A549 (cell line): ENCODE measurements around the gene CADM2. TPM values are rescaled to one million over a fixed set of nuclear protein-coding genes. Genes with fewer than 3 reads are reported as not detected.
A peak's percentile ranks its signal among the peaks of the same experiment; 100 is the strongest.

Experiments
- ATAC-seq, 2 experiments: fragments of 200-7000 bp in 1 of 2; fragments of >200 bp in 1 of 2; cut with Nextera tagmentation in 1 of 2; cut with Tn5 transposase in 1 of 2; 3 replicates each; pipeline versions ENCODE4 v1.8.0 to v1.9.1; 2018 to 2020; ENCODE audit warnings: mild to moderate bottlenecking in 1 of 2, moderate library complexity in 1 of 2
- CTCF ChIA-PET: fragments of 300-600 bp; sonication (Branson Sonifier 250); formaldehyde crosslinking; extraction: SDS; loops from one replicate; lab custom pipeline; 2021; ENCODE audit warnings: antibody characterized with exemption, inconsistent platforms; lab: Yijun Ruan, JAX
- POLR2A ChIA-PET: fragments of 350-600 bp; formaldehyde crosslinking; extraction: SDS; loops from one replicate; lab custom pipeline; 2021; ENCODE audit warnings: antibody characterized with exemption, inconsistent platforms; lab: Yijun Ruan, JAX
- DNase-seq, 2 experiments: peaks; one replicate each; pipeline versions ENCODE4 v3.0.0 to v3.0.0-alpha.2; 2011 to 2016; ENCODE audit warnings: low read depth in 1 of 2, low spot score in 1 of 2
- FAIRE-seq: peaks from 2 replicates; lab custom pipeline; 2011; peaks lifted over from hg19 to GRCh38; lab: Jason Lieb, UNC
- H3K27ac ChIP-seq, 2 experiments: fragments of >200 bp; sonication (Bioruptor Twin); formaldehyde crosslinking; 3 replicates each; pipeline ENCODE4 v1.5.1; 2016 to 2017
- H3K4me1 ChIP-seq: fragments of >200 bp; sonication (Bioruptor Twin); formaldehyde crosslinking; 3 replicates; pipeline ENCODE4 v1.6.1; 2016
- H3K4me2 ChIP-seq: fragments of >200 bp; sonication (Bioruptor Twin); formaldehyde crosslinking; 3 replicates; pipeline ENCODE4 v1.6.1; 2016
- H3K4me3 ChIP-seq: fragments of >200 bp; sonication (Bioruptor Twin); formaldehyde crosslinking; 3 replicates; pipeline ENCODE4 v1.5.1; 2016
- H3K9me3 ChIP-seq: fragments of >200 bp; sonication (Bioruptor Twin); formaldehyde crosslinking; 3 replicates; pipeline ENCODE4 v1.6.1; 2016
- CBX2 ChIP-seq: fragments of 200-600 bp; sonication (generic); IDR thresholded peaks from 2 replicates; pipeline ENCODE4 v1.6.1; 2016; ENCODE audit warnings: low read depth, mild to moderate bottlenecking, borderline replicate concordance
- CBX8 ChIP-seq: fragments of 200-600 bp; sonication (generic); IDR thresholded peaks from 2 replicates; pipeline ENCODE4 v1.6.1; 2016
- CEBPB ChIP-seq, 2 experiments: fragments of >200 bp in 1 of 2; sonication (Bioruptor Twin) in 1 of 2; formaldehyde crosslinking in 1 of 2; IDR thresholded peaks; 2 replicates each; pipeline ENCODE4 v1.6.1; 2012 to 2016
- CHD4 ChIP-seq: fragments of 200-600 bp; sonication (generic); IDR thresholded peaks from 2 replicates; pipeline ENCODE4 v1.6.1; 2016; ENCODE audit warnings: antibody characterized with exemption, mild to moderate bottlenecking, borderline replicate concordance
- EHF ChIP-seq: fragments of 250-450 bp; sonication (Bioruptor Pico); IDR thresholded peaks from 2 replicates; pipeline ENCODE4 v1.5.0; 2020; ENCODE audit warnings: mild to moderate bottlenecking
- EHMT2 ChIP-seq: fragments of 200-600 bp; sonication (generic); IDR thresholded peaks from 2 replicates; pipeline ENCODE4 v1.6.1; 2016; ENCODE audit warnings: antibody characterized with exemption, low read depth, mild to moderate bottlenecking, moderate library complexity
- EP300 ChIP-seq, 2 experiments: fragments of >200 bp; sonication (Bioruptor Twin); formaldehyde crosslinking; IDR thresholded peaks; 2 replicates in 1 of 2; 3 replicates in 1 of 2; pipeline ENCODE4 v1.6.1; 2016 to 2017
- ESRRA ChIP-seq: fragments of 150-350 bp; IDR thresholded peaks from 2 replicates; pipeline ENCODE4 v1.6.1; 2014; ENCODE audit warnings: mild to moderate bottlenecking, low read length, borderline replicate concordance
- FOSL2 ChIP-seq, 2 experiments: fragments of 450-650 bp in 1 of 2; fragments of >200 bp in 1 of 2; sonication (Bioruptor Twin) in 1 of 2; formaldehyde crosslinking; IDR thresholded peaks; 2 replicates each; pipeline versions ENCODE4 v1.5.0 to v1.6.1; 2016 to 2020; ENCODE audit warnings: mild to moderate bottlenecking in 1 of 2, moderate library complexity in 1 of 2
- FOXS1 ChIP-seq: fragments of 250-450 bp; sonication (Bioruptor Pico); IDR thresholded peaks from 2 replicates; pipeline ENCODE4 v1.5.0; 2020; ENCODE audit warnings: mild to moderate bottlenecking, moderate library complexity
- GATA3 ChIP-seq: IDR thresholded peaks from 2 replicates; pipeline ENCODE4 v1.6.1; 2012; ENCODE audit warnings: borderline replicate concordance
- HDAC2 ChIP-seq: fragments of 200-600 bp; sonication (generic); IDR thresholded peaks from 2 replicates; pipeline ENCODE4 v1.6.1; 2016
- HEYL ChIP-seq: fragments of 250-450 bp; sonication (Bioruptor Pico); IDR thresholded peaks from 2 replicates; pipeline ENCODE4 v1.8.0; 2021; ENCODE audit warnings: mild to moderate bottlenecking, moderate library complexity
- HOXA7 ChIP-seq: fragments of 250-450 bp; sonication (Bioruptor Pico); IDR thresholded peaks from 2 replicates; pipeline ENCODE4 v1.5.0; 2020; ENCODE audit warnings: mild to moderate bottlenecking, moderate library complexity
- HOXB13 ChIP-seq: fragments of 250-450 bp; sonication (Bioruptor Pico); IDR thresholded peaks from 2 replicates; pipeline ENCODE4 v1.5.0; 2020; ENCODE audit warnings: low read depth, mild to moderate bottlenecking, moderate library complexity
- JUN ChIP-seq, 2 experiments: fragments of >200 bp; sonication (Bioruptor Twin); formaldehyde crosslinking; IDR thresholded peaks; 2 replicates in 1 of 2; 3 replicates in 1 of 2; pipeline ENCODE4 v1.6.1; 2016 to 2017
- JUNB ChIP-seq: fragments of >200 bp; sonication (Bioruptor Twin); formaldehyde crosslinking; IDR thresholded peaks from 2 replicates; pipeline ENCODE4 v1.6.1; 2016
- KDM1A ChIP-seq: fragments of 200-600 bp; sonication (generic); IDR thresholded peaks from 2 replicates; pipeline ENCODE4 v1.6.1; 2016; ENCODE audit warnings: low read depth, mild to moderate bottlenecking
- KDM5A ChIP-seq: fragments of 200-600 bp; sonication (generic); IDR thresholded peaks from 2 replicates; pipeline ENCODE4 v1.6.1; 2016; ENCODE audit warnings: antibody characterized with exemption, mild to moderate bottlenecking
- MAFK ChIP-seq: fragments of 450-650 bp; IDR thresholded peaks from 2 replicates; pipeline ENCODE4 v1.6.1; 2014; ENCODE audit not compliant: partially characterized antibody
- MAZ ChIP-seq: fragments of 150-350 bp; IDR thresholded peaks from 2 replicates; pipeline ENCODE4 v1.6.1; 2014; ENCODE audit warnings: antibody characterized with exemption, low read depth, low read length, borderline replicate concordance
- NPAS2 ChIP-seq: fragments of 250-450 bp; sonication (Bioruptor Pico); IDR thresholded peaks from 2 replicates; pipeline ENCODE4 v1.8.0; 2022; ENCODE audit warnings: mild to moderate bottlenecking, moderate library complexity, borderline replicate concordance
- NR3C1 ChIP-seq: fragments of >200 bp; sonication (Bioruptor Twin); formaldehyde crosslinking; IDR thresholded peaks from 3 replicates; pipeline ENCODE4 v1.6.1; 2017
- PHF8 ChIP-seq: fragments of 200-600 bp; sonication (generic); IDR thresholded peaks from 2 replicates; pipeline ENCODE4 v1.6.1; 2016; ENCODE audit warnings: low read depth, mild to moderate bottlenecking, antibody characterized with exemption, moderate library complexity, borderline replicate concordance
- POLR2A ChIP-seq: IDR thresholded peaks from 2 replicates; pipeline ENCODE4 v1.6.1; 2012; ENCODE audit warnings: mild to moderate bottlenecking, low read length
- POLR2AphosphoS2 ChIP-seq: conservative IDR thresholded peaks from 2 replicates; pipeline ENCODE4 v1.6.1; 2012; ENCODE audit warnings: low read length, improper control_type of control experiment, inconsistent platforms
- RCOR1 ChIP-seq: fragments of 150-350 bp; IDR thresholded peaks from 2 replicates; pipeline ENCODE4 v1.6.1; 2014; ENCODE audit warnings: antibody characterized with exemption, low read length, low read depth
- RFX5 ChIP-seq: fragments of 450-650 bp; IDR thresholded peaks from 2 replicates; pipeline ENCODE4 v1.7.1; 2014; ENCODE audit warnings: antibody characterized with exemption, mild to moderate bottlenecking, moderate library complexity
- SREBF2 ChIP-seq: fragments of 450-650 bp; IDR thresholded peaks from 2 replicates; pipeline ENCODE4 v1.6.1; 2014; ENCODE audit warnings: mild to moderate bottlenecking, moderate library complexity
- TFCP2L1 ChIP-seq: fragments of 250-450 bp; sonication (Bioruptor Pico); IDR thresholded peaks from 2 replicates; pipeline ENCODE4 v1.5.0; 2021; ENCODE audit warnings: mild to moderate bottlenecking
- ZC3H11A ChIP-seq: fragments of 450-650 bp; IDR thresholded peaks from 2 replicates; pipeline ENCODE4 v1.6.1; 2014; ENCODE audit warnings: antibody characterized with exemption, mild to moderate bottlenecking
- WGBS: methylation state at CpG from one replicate; pipeline ENCODE4 v1.1.6; 2017; ENCODE audit errors: missing lambda C conversion rate; 5-methylcytosine and 5-hydroxymethylcytosine counted together
- polyA plus RNA-seq, 4 experiments: library from polyadenylated mRNA; depleted of rRNA in 3 of 4; stranded (reverse); fragments of >200 nt; fragmentation: RNase III in 1 of 4; extraction: RNeasy Plus Mini Kit Qiagen cat#74134 plus additional on column Dnase treatment in 1 of 4; gene quantifications; 2 replicates in 3 of 4; 3 replicates in 1 of 4; pipeline ENCODE4 v1.2.3, GENCODE V29; 2011 to 2017
- TF ChIP-seq, protein P1 (sequence below): IDR thresholded peaks from 2 replicates; pipeline ENCODE4 v1.6.1; 2012; ENCODE audit warnings: low read depth, borderline replicate concordance
- TF ChIP-seq, protein P2 (sequence below): fragments of 250-450 bp; sonication (Bioruptor Pico); IDR thresholded peaks from 2 replicates; pipeline ENCODE4 v1.5.0; 2020; ENCODE audit warnings: low read depth, mild to moderate bottlenecking, moderate library complexity
- TF ChIP-seq, protein P3 (sequence below): fragments of >200 bp; sonication (Bioruptor Twin); formaldehyde crosslinking; IDR thresholded peaks from 3 replicates; pipeline ENCODE4 v1.5.1; 2016
- TF ChIP-seq, protein P4 (sequence below): fragments of 250-450 bp; sonication (Bioruptor Pico); IDR thresholded peaks from 2 replicates; pipeline ENCODE4 v1.5.0; 2021; ENCODE audit warnings: mild to moderate bottlenecking, moderate library complexity, borderline replicate concordance
- TF ChIP-seq, protein P5 (sequence below): fragments of >200 bp; sonication (Bioruptor Twin); formaldehyde crosslinking; IDR thresholded peaks from 2 replicates; pipeline ENCODE4 v1.6.1; 2016

CADM2 gene
- polyA plus RNA-seq, 2 of the 4 experiments (the other 2 are of a cell fraction) = 0.05 to 0.71 TPM

DNA sequence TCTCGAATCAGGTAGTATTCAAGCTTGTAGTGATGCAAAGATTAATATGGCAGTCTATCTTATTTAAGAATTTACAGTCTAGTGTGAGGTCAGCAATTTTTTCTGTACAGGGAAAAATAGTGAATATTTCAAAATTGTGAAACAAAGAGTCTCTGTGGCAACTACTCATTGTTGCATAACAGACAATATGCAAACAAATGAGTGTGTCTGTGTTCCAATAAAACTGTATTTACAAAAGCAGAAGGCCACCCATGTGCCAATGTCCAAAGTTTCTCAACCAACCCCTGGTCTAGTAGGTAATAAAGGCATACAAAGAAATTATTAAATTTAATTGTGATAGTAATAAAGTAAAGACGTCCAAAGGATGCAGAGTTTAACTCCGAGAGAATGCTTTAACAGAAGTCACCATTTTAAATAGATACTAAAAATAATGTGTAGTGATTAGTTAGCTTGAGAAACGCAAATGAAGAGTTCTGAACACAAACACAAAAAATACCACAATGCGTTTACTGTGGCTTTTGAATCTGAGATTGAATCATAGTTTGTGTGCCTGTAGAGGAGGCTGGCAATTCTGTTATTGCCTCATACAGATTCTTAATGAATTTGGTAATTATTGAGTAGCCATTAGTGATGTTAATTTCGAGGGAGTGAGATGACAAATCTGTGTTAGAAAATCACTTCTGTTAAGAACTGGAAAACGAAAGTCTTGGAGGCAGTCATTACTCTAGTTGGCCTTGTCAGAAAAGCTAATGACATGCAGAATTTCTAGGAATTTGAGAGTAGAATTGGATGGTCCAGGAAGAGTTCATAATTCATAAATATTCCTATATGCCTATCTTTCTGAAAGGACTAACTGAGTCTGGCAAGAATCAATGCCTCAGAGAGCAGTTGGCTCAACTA is 48.7 kb downstream of the CADM2 start:
- H3K4me3 ChIP-seq = no peak overlapping the region
- WGBS = 12% methylated on average over 7 of the region's 7 CpGs
- ChIA-PET CTCF (interaction anchor here (1.1 kb wide), 1 partner anchor 12 kb away, joined by 3 read pairs; no protein-coding TSS in a partner anchor), POLR2A (no interaction called here)
- no peaks in the 10 kb centered on the region for H3K9me3 ChIP-seq
- peak overlapping the region; percentile 54 for H3K4me2 ChIP-seq
- peaks cover 18% of the 10 kb centered on the region; the same call in 2 of the 3 replicates for H3K4me1 ChIP-seq
- no peak for FAIRE-seq
- ATAC-seq = peak; percentile 62 to 70; a peak in 5 of 6 replicates
- peak overlapping the region; percentile 14 to 42; a peak in 2 of 6 replicates for H3K27ac ChIP-seq
- DNase-seq = peak in 1 of 2 experiments; percentile 78
- TF ChIP-seq SREBF2 (no peak), MAFK (peak; percentile 72), RCOR1 (no peak), FOXS1 (CRISPR knock-in tag) (no peak), MAZ (no peak), EHF (CRISPR knock-in tag) (no peak), HDAC2 (no peak), RFX5 (no peak), GATA3 (peak; percentile 66), NPAS2 (CRISPR knock-in tag) (no peak), KDM1A (no peak), NR3C1 (no peak), TFCP2L1 (CRISPR knock-in tag) (no peak), CBX8 (no peak), CHD4 (no peak), JUN (IDR thresholded peaks at IDR 0.05) (peak; percentile 42 to 53; a peak in 3 of 5 replicates), POLR2AphosphoS2 (no peak), ZC3H11A (no peak), CEBPB (IDR thresholded peaks at IDR 0.05) (peak; percentile 99), JUNB (peak; percentile 70; the same call in 1 of the 2 replicates), HOXB13 (CRISPR knock-in tag) (0 out of 2 replicates have a peak, but pooled peaks have one; percentile 55), ESRRA (no peak), POLR2A (no peak), KDM5A (no peak), FOSL2 (IDR thresholded peaks at IDR 0.05) (peak; percentile 52; the same call in 1 of the 2 replicates), FOSL2 (CRISPR knock-in tag; IDR thresholded peaks at IDR 0.05) (peak; percentile 80), EHMT2 (no peak), PHF8 (no peak), CBX2 (no peak), HEYL (CRISPR knock-in tag) (no peak), HOXA7 (no peak), EP300 (IDR thresholded peaks at IDR 0.05) (peak; percentile 52 to 55; a peak in 3 of 5 replicates)
- TF ChIP-seq, protein P1, sequence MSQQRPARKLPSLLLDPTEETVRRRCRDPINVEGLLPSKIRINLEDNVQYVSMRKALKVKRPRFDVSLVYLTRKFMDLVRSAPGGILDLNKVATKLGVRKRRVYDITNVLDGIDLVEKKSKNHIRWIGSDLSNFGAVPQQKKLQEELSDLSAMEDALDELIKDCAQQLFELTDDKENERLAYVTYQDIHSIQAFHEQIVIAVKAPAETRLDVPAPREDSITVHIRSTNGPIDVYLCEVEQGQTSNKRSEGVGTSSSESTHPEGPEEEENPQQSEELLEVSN = no peak
- TF ChIP-seq, protein P2, sequence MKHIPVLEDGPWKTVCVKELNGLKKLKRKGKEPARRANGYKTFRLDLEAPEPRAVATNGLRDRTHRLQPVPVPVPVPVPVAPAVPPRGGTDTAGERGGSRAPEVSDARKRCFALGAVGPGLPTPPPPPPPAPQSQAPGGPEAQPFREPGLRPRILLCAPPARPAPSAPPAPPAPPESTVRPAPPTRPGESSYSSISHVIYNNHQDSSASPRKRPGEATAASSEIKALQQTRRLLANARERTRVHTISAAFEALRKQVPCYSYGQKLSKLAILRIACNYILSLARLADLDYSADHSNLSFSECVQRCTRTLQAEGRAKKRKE (CRISPR knock-in tag) = no peak
- TF ChIP-seq, protein P3, sequence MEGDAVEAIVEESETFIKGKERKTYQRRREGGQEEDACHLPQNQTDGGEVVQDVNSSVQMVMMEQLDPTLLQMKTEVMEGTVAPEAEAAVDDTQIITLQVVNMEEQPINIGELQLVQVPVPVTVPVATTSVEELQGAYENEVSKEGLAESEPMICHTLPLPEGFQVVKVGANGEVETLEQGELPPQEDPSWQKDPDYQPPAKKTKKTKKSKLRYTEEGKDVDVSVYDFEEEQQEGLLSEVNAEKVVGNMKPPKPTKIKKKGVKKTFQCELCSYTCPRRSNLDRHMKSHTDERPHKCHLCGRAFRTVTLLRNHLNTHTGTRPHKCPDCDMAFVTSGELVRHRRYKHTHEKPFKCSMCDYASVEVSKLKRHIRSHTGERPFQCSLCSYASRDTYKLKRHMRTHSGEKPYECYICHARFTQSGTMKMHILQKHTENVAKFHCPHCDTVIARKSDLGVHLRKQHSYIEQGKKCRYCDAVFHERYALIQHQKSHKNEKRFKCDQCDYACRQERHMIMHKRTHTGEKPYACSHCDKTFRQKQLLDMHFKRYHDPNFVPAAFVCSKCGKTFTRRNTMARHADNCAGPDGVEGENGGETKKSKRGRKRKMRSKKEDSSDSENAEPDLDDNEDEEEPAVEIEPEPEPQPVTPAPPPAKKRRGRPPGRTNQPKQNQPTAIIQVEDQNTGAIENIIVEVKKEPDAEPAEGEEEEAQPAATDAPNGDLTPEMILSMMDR = no peak
- TF ChIP-seq, protein P4, sequence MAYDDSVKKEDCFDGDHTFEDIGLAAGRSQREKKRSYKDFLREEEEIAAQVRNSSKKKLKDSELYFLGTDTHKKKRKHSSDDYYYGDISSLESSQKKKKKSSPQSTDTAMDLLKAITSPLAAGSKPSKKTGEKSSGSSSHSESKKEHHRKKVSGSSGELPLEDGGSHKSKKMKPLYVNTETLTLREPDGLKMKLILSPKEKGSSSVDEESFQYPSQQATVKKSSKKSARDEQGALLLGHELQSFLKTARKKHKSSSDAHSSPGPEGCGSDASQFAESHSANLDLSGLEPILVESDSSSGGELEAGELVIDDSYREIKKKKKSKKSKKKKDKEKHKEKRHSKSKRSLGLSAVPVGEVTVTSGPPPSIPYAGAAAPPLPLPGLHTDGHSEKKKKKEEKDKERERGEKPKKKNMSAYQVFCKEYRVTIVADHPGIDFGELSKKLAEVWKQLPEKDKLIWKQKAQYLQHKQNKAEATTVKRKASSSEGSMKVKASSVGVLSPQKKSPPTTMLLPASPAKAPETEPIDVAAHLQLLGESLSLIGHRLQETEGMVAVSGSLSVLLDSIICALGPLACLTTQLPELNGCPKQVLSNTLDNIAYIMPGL (CRISPR knock-in tag) = no peak
- TF ChIP-seq, protein P5, sequence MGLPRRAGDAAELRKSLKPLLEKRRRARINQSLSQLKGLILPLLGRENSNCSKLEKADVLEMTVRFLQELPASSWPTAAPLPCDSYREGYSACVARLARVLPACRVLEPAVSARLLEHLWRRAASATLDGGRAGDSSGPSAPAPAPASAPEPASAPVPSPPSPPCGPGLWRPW = peak; percentile 98
